Heart left ventricle (tissue), 13 donors: Measurements from ENCODE around the gene SELENOW.
"Not testable (repeated sequence)": the region's sequence is repeated elsewhere in the genome, so short reads cannot be mapped to it uniquely, and the experiment has no call there.

Experiments used
- POLR2A ChIP-seq, 2 donors: fragments of 450-650 bp; IDR thresholded peaks; one replicate each; pipeline ENCODE4 v1.6.1; 2017; ENCODE audit warnings: antibody characterized with exemption in 2 of 2, mild to moderate bottlenecking in 2 of 2, moderate library complexity in 2 of 2
- TF ChIP-seq, protein P1 (sequence below), 12 donors: fragments of 200-600 bp; sonication (generic) in 4 of 12; IDR thresholded peaks; one replicate each; pipeline versions ENCODE4 v1.5.0 to v1.8.0; 2018 to 2022; ENCODE audit warnings: antibody characterized with exemption in 12 of 12, mild to moderate bottlenecking in 5 of 12
- donor health status: ischemic (EF 13 %, LVEDD 7.1; RV severe dilation, severe dysfunction).
- donor health status: DM: no; HTN: yes; CAD: no.
- donor health status: DM: no; HTN: no; CAD: no.
- donor health status: ischemic (EF 25% LVEDD 6.9; RV normal size, moderate dysfunction).
- donor health status: ischemic (EF 25% LVEDD 5.7; RV mildly dilated, moderate dysfunction).
- donor health status: ischemic (EF 35%, LVEDD 5.7; RV mildly dilated, moderate dysfunction).
- donor health status: nonischemic (EF 11% LVEDD 7.7; RV severe dilation, severe dysfunction).
- donor health status: DM: yes; HTN: yes; CAD: no.
- donor health status: PGD.
- donor health status: ischemic (EF 29% LVEDD 5.4; RV normal size, mild dysfunction).
- donor health status: nonischemic (EF 23%, LVEDD 6.1; RV moderate dilation, normal function).

DNA sequence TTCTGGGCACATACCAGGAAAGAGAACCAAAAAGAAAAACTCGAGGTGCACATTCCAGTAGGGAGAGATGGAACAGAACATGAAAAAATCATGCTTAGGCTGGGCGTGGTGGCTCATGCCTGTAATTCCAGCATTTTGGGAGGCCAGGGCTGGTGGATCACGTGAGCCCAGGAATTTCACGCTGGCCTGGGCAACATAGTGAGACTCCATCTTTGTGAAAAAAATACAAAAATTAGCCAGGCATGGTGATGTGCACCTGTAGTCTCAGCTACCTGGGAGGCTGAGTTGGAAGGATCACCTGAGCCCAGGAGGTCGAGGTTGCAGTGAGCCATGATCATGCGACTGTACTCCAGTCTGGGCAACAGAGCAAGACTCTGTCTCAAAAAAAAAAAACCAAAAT is 7.2 kb upstream of the SELENOW start:
- TF ChIP-seq, protein P1, sequence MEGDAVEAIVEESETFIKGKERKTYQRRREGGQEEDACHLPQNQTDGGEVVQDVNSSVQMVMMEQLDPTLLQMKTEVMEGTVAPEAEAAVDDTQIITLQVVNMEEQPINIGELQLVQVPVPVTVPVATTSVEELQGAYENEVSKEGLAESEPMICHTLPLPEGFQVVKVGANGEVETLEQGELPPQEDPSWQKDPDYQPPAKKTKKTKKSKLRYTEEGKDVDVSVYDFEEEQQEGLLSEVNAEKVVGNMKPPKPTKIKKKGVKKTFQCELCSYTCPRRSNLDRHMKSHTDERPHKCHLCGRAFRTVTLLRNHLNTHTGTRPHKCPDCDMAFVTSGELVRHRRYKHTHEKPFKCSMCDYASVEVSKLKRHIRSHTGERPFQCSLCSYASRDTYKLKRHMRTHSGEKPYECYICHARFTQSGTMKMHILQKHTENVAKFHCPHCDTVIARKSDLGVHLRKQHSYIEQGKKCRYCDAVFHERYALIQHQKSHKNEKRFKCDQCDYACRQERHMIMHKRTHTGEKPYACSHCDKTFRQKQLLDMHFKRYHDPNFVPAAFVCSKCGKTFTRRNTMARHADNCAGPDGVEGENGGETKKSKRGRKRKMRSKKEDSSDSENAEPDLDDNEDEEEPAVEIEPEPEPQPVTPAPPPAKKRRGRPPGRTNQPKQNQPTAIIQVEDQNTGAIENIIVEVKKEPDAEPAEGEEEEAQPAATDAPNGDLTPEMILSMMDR (IDR thresholded peaks at IDR 0.05) = not testable (repeated sequence)
- not testable (repeated sequence) for TF ChIP-seq POLR2A (IDR thresholded peaks at IDR 0.05)
